Activated CD4-positive, alpha-beta T cell treated with anti-CD3 and anti-CD28 coated beads, Interleukin-2, amount 10 ng/mL, durations not matched to agents 24 days and 14 days (primary cell): ENCODE data around the gene FAM168A. TPM values are rescaled to one million over a fixed set of nuclear protein-coding genes. Genes with fewer than 3 reads are reported as not detected.
"Not testable (repeated sequence)": the region's sequence is repeated elsewhere in the genome, so short reads cannot be mapped to it uniquely, and the experiment has no call there.

Experiments
- DNase-seq: peaks from one replicate; pipeline ENCODE4 v3.0.0; 2022
- H3K27ac Mint-ChIP-seq: one replicate; pipeline ENCODE4 v1.8.0; 2022; ENCODE audit warnings: mild to moderate bottlenecking, mixed read lengths
- H3K27me3 Mint-ChIP-seq: one replicate; pipeline ENCODE4 v1.8.0; 2022; ENCODE audit warnings: mixed read lengths
- H3K36me3 Mint-ChIP-seq: one replicate; pipeline ENCODE4 v1.8.0; 2022; ENCODE audit warnings: low read depth, mild to moderate bottlenecking, mixed read lengths
- H3K4me1 Mint-ChIP-seq: one replicate; pipeline ENCODE4 v1.8.0; 2021; ENCODE audit warnings: mixed read lengths
- H3K4me3 Mint-ChIP-seq: one replicate; pipeline ENCODE4 v1.8.0; 2022; ENCODE audit warnings: mild to moderate bottlenecking, moderate library complexity, mixed read lengths
- H3K9me3 Mint-ChIP-seq: one replicate; pipeline ENCODE4 v1.8.0; 2021; ENCODE audit warnings: mixed read lengths
- intact Hi-C: fragments of 100-400 bp; cut with micrococcal nuclease; formaldehyde crosslinking; loops from one replicate; pipeline ENCODE4 v1.15.1; 2023
- total RNA-seq: library from RNA; stranded (reverse); gene quantifications from 2 replicates; pipeline ENCODE4 v1.2.3, GENCODE V29; 2022

The FAM168A gene
- total RNA-seq, 1 donor from 2014 or later = 19.8 TPM

GRCh38 chr11:73584831-73585230, 13.1 kb downstream of the FAM168A start:
- peaks cover 5% of the 10 kb centered on the region for H3K4me1 Mint-ChIP-seq
- H3K9me3 Mint-ChIP-seq = no peaks in the 10 kb centered on the region
- no peak overlapping the region for H3K4me3 Mint-ChIP-seq
- intact Hi-C loops = no loop called here
- H3K27me3 Mint-ChIP-seq = no peaks in the 10 kb centered on the region
- DNase-seq = no peak
- H3K36me3 Mint-ChIP-seq = peaks cover 13% of the 10 kb centered on the region
- H3K27ac Mint-ChIP-seq = no peak overlapping the region

- DNase-seq = no peak
- peaks cover 20% of the 10 kb centered on the region for H3K4me1 Mint-ChIP-seq
- no peak overlapping the region for H3K27ac Mint-ChIP-seq
- H3K27me3 Mint-ChIP-seq = no peaks in the 10 kb centered on the region
- H3K36me3 Mint-ChIP-seq = peaks cover 24% of the 10 kb centered on the region
- intact Hi-C loops = no loop called here
- H3K9me3 Mint-ChIP-seq = no peaks in the 10 kb centered on the region
- H3K4me3 Mint-ChIP-seq = no peak overlapping the region
These were observed 15.3 kb downstream of the FAM168A start for GRCh38 chr11:73582653-73583052.

- DNase-seq = peak; percentile 47
- H3K27me3 Mint-ChIP-seq, intact Hi-C loops, H3K9me3 Mint-ChIP-seq, H3K27ac Mint-ChIP-seq, H3K4me3 Mint-ChIP-seq: not testable (repeated sequence)
- H3K36me3 Mint-ChIP-seq = peaks cover 26% of the 10 kb centered on the region
- peaks cover 23% of the 10 kb centered on the region for H3K4me1 Mint-ChIP-seq
These were observed 17.2 kb downstream of the FAM168A start for GRCh38 chr11:73580749-73581148.

- Mint-ChIP-seq H3K36me3 (peaks cover 26% of the 10 kb centered on the region), H3K4me3 (no peak overlapping the region), H3K27me3 (no peaks in the 10 kb centered on the region), H3K27ac (no peak overlapping the region), H3K4me1 (peaks cover 23% of the 10 kb centered on the region), H3K9me3 (no peaks in the 10 kb centered on the region)
- no peak for DNase-seq
- intact Hi-C loops = loop anchor here (2.0 to 5.0 kb wide), 2 partner anchors 17 to 43 kb away; no protein-coding TSS in a partner anchor
These were observed 18.1 kb downstream of the FAM168A start for GRCh38 chr11:73579641-73580434.

GRCh38 chr11:73578592-73579185, 19.2 kb downstream of the FAM168A start:
- intact Hi-C loops = loop anchor here (2.0 to 5.0 kb wide), 2 partner anchors 18 to 41 kb away; no protein-coding TSS in a partner anchor
- DNase-seq = peak; percentile 71
- Mint-ChIP-seq H3K36me3 (peaks cover 26% of the 10 kb centered on the region), H3K4me1 (peaks cover 23% of the 10 kb centered on the region), H3K27ac (peak overlapping the region; percentile 68), H3K9me3 (no peaks in the 10 kb centered on the region), H3K4me3 (no peak overlapping the region), H3K27me3 (no peaks in the 10 kb centered on the region)

GRCh38 chr11:73577496-73577917, 20.4 kb downstream of the FAM168A start:
- intact Hi-C loops = loop anchor here (5.0 kb wide), 1 partner anchor 40 kb away; no protein-coding TSS in a partner anchor
- DNase-seq = peak; percentile 63
- no peaks in the 10 kb centered on the region for H3K9me3 Mint-ChIP-seq
- H3K4me1 Mint-ChIP-seq = peaks cover 23% of the 10 kb centered on the region
- peaks cover 29% of the 10 kb centered on the region for H3K36me3 Mint-ChIP-seq
- H3K4me3 Mint-ChIP-seq = no peak overlapping the region
- peak overlapping the region; percentile 26 for H3K27ac Mint-ChIP-seq
- H3K27me3 Mint-ChIP-seq = no peaks in the 10 kb centered on the region

- DNase-seq = no peak
- no peaks in the 10 kb centered on the region for H3K27me3 Mint-ChIP-seq
- intact Hi-C loops = loop anchor here (5.0 kb wide), 1 partner anchor 39 kb away; no protein-coding TSS in a partner anchor
- no peak overlapping the region for H3K4me3 Mint-ChIP-seq
- no peak overlapping the region for H3K27ac Mint-ChIP-seq
- H3K36me3 Mint-ChIP-seq = peaks cover 28% of the 10 kb centered on the region
- H3K9me3 Mint-ChIP-seq = no peaks in the 10 kb centered on the region
- peaks cover 23% of the 10 kb centered on the region for H3K4me1 Mint-ChIP-seq
These were observed 21.7 kb downstream of the FAM168A start for GRCh38 chr11:73576185-73576614.

- H3K4me3 Mint-ChIP-seq, H3K4me1 Mint-ChIP-seq, DNase-seq, H3K27ac Mint-ChIP-seq, intact Hi-C loops, H3K9me3 Mint-ChIP-seq, H3K27me3 Mint-ChIP-seq: not testable (repeated sequence)
- H3K36me3 Mint-ChIP-seq = peaks cover 21% of the 10 kb centered on the region
These were observed 25.9 kb downstream of the FAM168A start for GRCh38 chr11:73571982-73572381.

GRCh38 chr11:73570415-73571114, 27.3 kb downstream of the FAM168A start:
- peak; percentile 37 for DNase-seq
- Mint-ChIP-seq H3K4me1 (peaks cover 1% of the 10 kb centered on the region), H3K36me3 (peaks cover 19% of the 10 kb centered on the region), H3K27ac (no peak overlapping the region), H3K4me3 (no peak overlapping the region), H3K27me3 (no peaks in the 10 kb centered on the region), H3K9me3 (no peaks in the 10 kb centered on the region)
- intact Hi-C loops = no loop called here

- intact Hi-C loops = no loop called here
- Mint-ChIP-seq H3K27me3 (no peaks in the 10 kb centered on the region), H3K27ac (no peak overlapping the region), H3K9me3 (no peaks in the 10 kb centered on the region), H3K36me3 (peaks cover 14% of the 10 kb centered on the region), H3K4me1 (peaks cover 1% of the 10 kb centered on the region), H3K4me3 (no peak overlapping the region)
- DNase-seq = no peak
These were observed 30.7 kb downstream of the FAM168A start for GRCh38 chr11:73566977-73567755.

GRCh38 chr11:73566422-73566821, 31.5 kb downstream of the FAM168A start:
- DNase-seq = no peak
- intact Hi-C loops = no loop called here
- Mint-ChIP-seq H3K4me1 (peaks cover 1% of the 10 kb centered on the region), H3K9me3 (no peaks in the 10 kb centered on the region), H3K27ac (no peak overlapping the region), H3K27me3 (no peaks in the 10 kb centered on the region), H3K4me3 (no peak overlapping the region), H3K36me3 (peaks cover 14% of the 10 kb centered on the region)

- no peak for DNase-seq
- Mint-ChIP-seq H3K36me3 (peaks cover 14% of the 10 kb centered on the region), H3K4me3 (no peak overlapping the region), H3K27me3 (no peaks in the 10 kb centered on the region), H3K27ac (no peak overlapping the region), H3K4me1 (peaks cover 1% of the 10 kb centered on the region), H3K9me3 (no peaks in the 10 kb centered on the region)
- intact Hi-C loops = no loop called here
These were observed 32.1 kb downstream of the FAM168A start for GRCh38 chr11:73565804-73566203.

- DNase-seq = no peak
- Mint-ChIP-seq H3K36me3 (peaks cover 14% of the 10 kb centered on the region), H3K4me1 (no peaks in the 10 kb centered on the region), H3K27ac (no peak overlapping the region), H3K4me3 (no peak overlapping the region), H3K27me3 (no peaks in the 10 kb centered on the region), H3K9me3 (no peaks in the 10 kb centered on the region)
- intact Hi-C loops = no loop called here
These were observed 33.0 kb downstream of the FAM168A start for GRCh38 chr11:73564903-73565302.
